ENCODE data around the gene SLITRK2. TPM values are rescaled to one million over a fixed set of nuclear protein-coding genes. Genes with fewer than 3 reads are reported as not detected.

Gene SLITRK2
- total and polyA plus RNA-seq, 5 donors from 2014 or later, result not detected

GRCh38 chrX:145818186-145819113 lies 821 bp downstream of the SLITRK2 start:
- no peak overlapping the region for H3K4me3 Mint-ChIP-seq
- H3K4me3 ChIP-seq (ENCODE audit: low read depth, low read length), result no peak overlapping the region
- H3K4me1 ChIP-seq (ENCODE audit: control insufficient read depth, insufficient read depth, low read length, poor library complexity, severe bottlenecking), result no peaks in the 10 kb centered on the region
- H3K36me3 ChIP-seq (ENCODE audit: control insufficient read depth, insufficient read depth, low read length), result no peaks in the 10 kb centered on the region
- peaks cover 0 to 5% (median 2%) of the 10 kb centered on the region in 7 donors for H3K9me3 Mint-ChIP-seq
- no peak overlapping the region for H3K27ac Mint-ChIP-seq
- H3K9me3 ChIP-seq (ENCODE audit: control insufficient read depth in 2 of 2, low read length in 2 of 2), result no peaks in the 10 kb centered on the region
- peaks cover 12% of the 10 kb centered on the region for H3K27me3 Mint-ChIP-seq
- ATAC-seq (ENCODE audit: low read depth in 2 of 2), result no peak
- no peaks in the 10 kb centered on the region for H3K4me1 Mint-ChIP-seq
- no peak overlapping the region for H3K27ac ChIP-seq (ENCODE audit: insufficient read depth, low read length, poor library complexity, severe bottlenecking)
- DNase-seq, result no peak
- no peaks in the 10 kb centered on the region for H3K36me3 Mint-ChIP-seq
- no peaks in the 10 kb centered on the region for H3K27me3 ChIP-seq (ENCODE audit: control insufficient read depth, insufficient read depth, low read length)

GRCh38 chrX:145820825-145821224 lies 3.2 kb downstream of the SLITRK2 start:
- Histone ChIP-seq H3K36me3 (ENCODE audit: control insufficient read depth, insufficient read depth, low read length) (no peaks in the 10 kb centered on the region), H3K27me3 (ENCODE audit: control insufficient read depth, insufficient read depth, low read length) (no peaks in the 10 kb centered on the region), H3K4me3 (ENCODE audit: low read depth, low read length) (no peak overlapping the region), H3K27ac (ENCODE audit: insufficient read depth, low read length, poor library complexity, severe bottlenecking) (no peak overlapping the region), H3K9me3 (ENCODE audit: control insufficient read depth in 2 of 2, low read length in 2 of 2) (no peaks in the 10 kb centered on the region), H3K4me1 (ENCODE audit: control insufficient read depth, insufficient read depth, low read length, poor library complexity, severe bottlenecking) (no peaks in the 10 kb centered on the region)
- H3K4me1 Mint-ChIP-seq, result no peaks in the 10 kb centered on the region
- H3K9me3 Mint-ChIP-seq, result peaks cover 0 to 7% (median 2%) of the 10 kb centered on the region in 7 donors
- no peak for ATAC-seq (ENCODE audit: low read depth in 2 of 2)
- DNase-seq, result no peak
- no peaks in the 10 kb centered on the region for H3K36me3 Mint-ChIP-seq
- H3K4me3 Mint-ChIP-seq, result no peak overlapping the region
- peaks cover 12% of the 10 kb centered on the region for H3K27me3 Mint-ChIP-seq
- H3K27ac Mint-ChIP-seq, result no peak overlapping the region

GRCh38 chrX:145821291-145821897 lies 3.8 kb downstream of the SLITRK2 start:
- Histone ChIP-seq H3K27me3 (ENCODE audit: control insufficient read depth, insufficient read depth, low read length) (no peaks in the 10 kb centered on the region), H3K9me3 (ENCODE audit: control insufficient read depth in 2 of 2, low read length in 2 of 2) (no peaks in the 10 kb centered on the region), H3K36me3 (ENCODE audit: control insufficient read depth, insufficient read depth, low read length) (no peaks in the 10 kb centered on the region), H3K4me3 (ENCODE audit: low read depth, low read length) (no peak overlapping the region), H3K4me1 (ENCODE audit: control insufficient read depth, insufficient read depth, low read length, poor library complexity, severe bottlenecking) (no peaks in the 10 kb centered on the region), H3K27ac (ENCODE audit: insufficient read depth, low read length, poor library complexity, severe bottlenecking) (no peak overlapping the region)
- H3K27me3 Mint-ChIP-seq, result peaks cover 12% of the 10 kb centered on the region
- peaks cover 0 to 7% (median 2%) of the 10 kb centered on the region in 7 donors for H3K9me3 Mint-ChIP-seq
- H3K4me3 Mint-ChIP-seq, result no peak overlapping the region
- no peak overlapping the region for H3K27ac Mint-ChIP-seq
- ATAC-seq (ENCODE audit: low read depth in 2 of 2), result no peak
- no peak for DNase-seq
- no peaks in the 10 kb centered on the region for H3K36me3 Mint-ChIP-seq
- H3K4me1 Mint-ChIP-seq, result no peaks in the 10 kb centered on the region

- Histone ChIP-seq H3K9me3 (ENCODE audit: control insufficient read depth in 2 of 2, low read length in 2 of 2) (no peaks in the 10 kb centered on the region), H3K27me3 (ENCODE audit: control insufficient read depth, insufficient read depth, low read length) (no peaks in the 10 kb centered on the region), H3K27ac (ENCODE audit: insufficient read depth, low read length, poor library complexity, severe bottlenecking) (no peak overlapping the region), H3K4me3 (ENCODE audit: low read depth, low read length) (no peak overlapping the region), H3K4me1 (ENCODE audit: control insufficient read depth, insufficient read depth, low read length, poor library complexity, severe bottlenecking) (no peaks in the 10 kb centered on the region), H3K36me3 (ENCODE audit: control insufficient read depth, insufficient read depth, low read length) (no peaks in the 10 kb centered on the region)
- ATAC-seq (ENCODE audit: low read depth in 2 of 2), result no peak
- Mint-ChIP-seq H3K27me3 (peaks cover 5% of the 10 kb centered on the region), H3K4me1 (no peaks in the 10 kb centered on the region), H3K9me3 (peaks cover 0 to 4% (median 1%) of the 10 kb centered on the region in 7 donors), H3K36me3 (no peaks in the 10 kb centered on the region), H3K4me3 (no peak overlapping the region), H3K27ac (no peak overlapping the region)
- DNase-seq, result no peak
Measured at GRCh38 chrX:145821898-145822571, 4.4 kb downstream of the SLITRK2 start.

- no peak for DNase-seq
- no peak overlapping the region for H3K27ac ChIP-seq (ENCODE audit: insufficient read depth, low read length, poor library complexity, severe bottlenecking)
- H3K27me3 ChIP-seq (ENCODE audit: control insufficient read depth, insufficient read depth, low read length), result no peaks in the 10 kb centered on the region
- no peak for ATAC-seq (ENCODE audit: low read depth in 2 of 2)
- peaks cover 4% of the 10 kb centered on the region for H3K27me3 Mint-ChIP-seq
- H3K4me1 Mint-ChIP-seq, result no peaks in the 10 kb centered on the region
- H3K4me1 ChIP-seq (ENCODE audit: control insufficient read depth, insufficient read depth, low read length, poor library complexity, severe bottlenecking), result no peaks in the 10 kb centered on the region
- H3K36me3 ChIP-seq (ENCODE audit: control insufficient read depth, insufficient read depth, low read length), result no peaks in the 10 kb centered on the region
- H3K4me3 Mint-ChIP-seq, result no peak overlapping the region
- H3K9me3 ChIP-seq (ENCODE audit: control insufficient read depth in 2 of 2, low read length in 2 of 2), result no peaks in the 10 kb centered on the region
- no peaks in the 10 kb centered on the region for H3K36me3 Mint-ChIP-seq
- H3K9me3 Mint-ChIP-seq, result peaks cover 0 to 4% (median 0%) of the 10 kb centered on the region in 7 donors
- no peak overlapping the region for H3K4me3 ChIP-seq (ENCODE audit: low read depth, low read length)
- no peak overlapping the region for H3K27ac Mint-ChIP-seq
Measured at GRCh38 chrX:145823132-145823531, 5.5 kb downstream of the SLITRK2 start.

GRCh38 chrX:145825896-145826295 lies 8.3 kb downstream of the SLITRK2 start:
- Mint-ChIP-seq H3K4me3 (no peak overlapping the region), H3K4me1 (no peaks in the 10 kb centered on the region), H3K9me3 (peaks cover 0 to 4% (median 0%) of the 10 kb centered on the region in 7 donors), H3K27me3 (peaks cover 4% of the 10 kb centered on the region), H3K27ac (no peak overlapping the region), H3K36me3 (no peaks in the 10 kb centered on the region)
- Histone ChIP-seq H3K4me1 (ENCODE audit: control insufficient read depth, insufficient read depth, low read length, poor library complexity, severe bottlenecking) (no peaks in the 10 kb centered on the region), H3K4me3 (ENCODE audit: low read depth, low read length) (no peak overlapping the region), H3K27ac (ENCODE audit: insufficient read depth, low read length, poor library complexity, severe bottlenecking) (no peak overlapping the region), H3K9me3 (ENCODE audit: control insufficient read depth in 2 of 2, low read length in 2 of 2) (no peaks in the 10 kb centered on the region), H3K27me3 (ENCODE audit: control insufficient read depth, insufficient read depth, low read length) (no peaks in the 10 kb centered on the region), H3K36me3 (ENCODE audit: control insufficient read depth, insufficient read depth, low read length) (no peaks in the 10 kb centered on the region)
- peak in 1 of 3 donors; percentile 1 for DNase-seq
- ATAC-seq (ENCODE audit: low read depth in 2 of 2), result no peak

- Histone ChIP-seq H3K4me1 (ENCODE audit: control insufficient read depth, insufficient read depth, low read length, poor library complexity, severe bottlenecking) (no peaks in the 10 kb centered on the region), H3K9me3 (ENCODE audit: control insufficient read depth in 2 of 2, low read length in 2 of 2) (no peaks in the 10 kb centered on the region), H3K27ac (ENCODE audit: insufficient read depth, low read length, poor library complexity, severe bottlenecking) (no peak overlapping the region), H3K36me3 (ENCODE audit: control insufficient read depth, insufficient read depth, low read length) (no peaks in the 10 kb centered on the region), H3K4me3 (ENCODE audit: low read depth, low read length) (no peak overlapping the region), H3K27me3 (ENCODE audit: control insufficient read depth, insufficient read depth, low read length) (no peaks in the 10 kb centered on the region)
- DNase-seq (no peak), ATAC-seq (ENCODE audit: low read depth in 2 of 2) (no peak)
- Mint-ChIP-seq H3K27me3 (peaks cover 4% of the 10 kb centered on the region), H3K4me1 (no peaks in the 10 kb centered on the region), H3K27ac (no peak overlapping the region), H3K9me3 (peaks cover 0 to 4% (median 0%) of the 10 kb centered on the region in 7 donors), H3K4me3 (no peak overlapping the region), H3K36me3 (no peaks in the 10 kb centered on the region)
Measured at GRCh38 chrX:145826466-145826865, 8.8 kb downstream of the SLITRK2 start.
